ENCODE measurements around the gene PLBD1.

The PLBD1 gene

DNA sequence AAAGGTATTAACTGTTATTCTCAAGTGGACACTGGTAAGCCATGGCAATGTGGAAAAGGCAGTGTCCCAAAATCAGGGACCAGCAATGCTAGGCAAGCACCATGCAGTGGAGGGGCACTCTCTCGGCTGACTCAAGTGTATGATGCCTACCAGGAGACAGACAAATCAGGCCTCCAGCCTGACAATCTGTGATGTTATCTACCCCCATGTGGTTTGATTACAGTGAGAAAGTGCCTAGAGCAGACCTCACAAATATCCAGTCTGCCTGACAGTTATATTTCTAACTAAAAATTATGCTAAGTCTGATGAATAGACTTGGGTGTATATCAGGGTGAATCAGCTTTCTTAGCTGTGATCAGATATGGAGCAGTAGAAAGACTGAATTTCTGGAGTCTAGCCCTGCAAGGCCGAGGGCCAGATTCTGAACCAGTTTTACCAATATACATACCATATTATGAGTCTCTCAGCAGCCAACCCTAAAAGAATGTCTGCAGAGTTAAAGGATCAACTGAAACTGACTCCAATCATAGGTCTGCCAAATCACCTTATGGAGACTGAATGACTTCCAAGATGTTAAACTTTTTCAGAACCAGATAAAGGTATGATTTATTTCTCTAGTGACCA, 3.2 kb downstream of the PLBD1 start:
- no peak for DNase-seq (ENCODE audit: low read depth in 2 of 2)

DNA sequence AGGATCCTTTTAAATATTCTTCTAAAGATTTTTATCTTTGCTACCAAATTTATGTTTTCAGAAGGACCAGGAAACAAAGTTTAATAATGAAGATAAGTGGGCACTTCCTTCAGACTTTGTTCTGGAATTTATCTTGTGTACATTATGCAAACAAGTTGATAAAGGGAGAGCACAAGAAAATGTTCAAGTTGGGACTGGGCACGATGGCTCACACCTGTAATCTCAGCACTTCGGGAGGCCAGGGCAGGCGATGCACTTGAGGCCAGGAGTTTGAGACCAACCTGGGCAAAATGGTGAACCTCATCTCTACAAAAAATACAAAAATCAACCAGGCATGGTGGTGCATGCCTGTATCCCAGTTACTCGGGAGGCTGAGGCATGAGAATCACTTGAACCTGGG, 4.6 kb downstream of the PLBD1 start:
- no peak for DNase-seq (ENCODE audit: low read depth in 2 of 2)

GRCh38 chr12:14562279-14562678, 5.4 kb downstream of the PLBD1 start:
- no peak for DNase-seq (ENCODE audit: low read depth in 2 of 2)

DNA sequence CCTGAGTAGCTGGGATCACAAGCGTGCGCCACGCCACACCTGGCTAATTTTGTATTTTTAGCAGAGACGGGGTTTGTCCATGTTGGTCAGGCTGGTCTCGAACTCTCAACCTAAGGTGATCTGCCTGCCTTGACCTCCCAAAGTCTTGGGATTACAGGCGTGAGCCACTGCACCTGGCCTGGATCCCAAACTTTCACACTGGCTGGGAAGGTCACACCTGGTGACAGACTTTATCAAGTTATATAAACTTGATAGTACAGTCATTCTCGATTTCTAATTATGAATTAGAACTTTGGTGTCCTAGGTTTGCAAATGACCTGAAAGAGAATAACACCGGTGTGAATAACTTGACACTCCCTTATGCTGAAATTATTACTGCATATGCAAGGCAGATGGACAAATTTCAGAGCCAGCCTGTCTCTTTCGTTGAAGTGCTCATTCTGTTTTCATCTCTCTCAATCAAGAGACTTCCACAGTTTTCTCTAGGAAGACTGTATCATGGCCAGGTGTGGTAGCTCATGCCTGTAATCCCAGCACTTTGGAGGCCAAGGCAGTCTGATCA, 5.9 kb downstream of the PLBD1 start:
- DNase-seq (ENCODE audit: low read depth in 2 of 2) = no peak

GRCh38 chr12:14560904-14561574, 6.6 kb downstream of the PLBD1 start:
- DNase-seq (ENCODE audit: low read depth in 2 of 2) = no peak

DNA sequence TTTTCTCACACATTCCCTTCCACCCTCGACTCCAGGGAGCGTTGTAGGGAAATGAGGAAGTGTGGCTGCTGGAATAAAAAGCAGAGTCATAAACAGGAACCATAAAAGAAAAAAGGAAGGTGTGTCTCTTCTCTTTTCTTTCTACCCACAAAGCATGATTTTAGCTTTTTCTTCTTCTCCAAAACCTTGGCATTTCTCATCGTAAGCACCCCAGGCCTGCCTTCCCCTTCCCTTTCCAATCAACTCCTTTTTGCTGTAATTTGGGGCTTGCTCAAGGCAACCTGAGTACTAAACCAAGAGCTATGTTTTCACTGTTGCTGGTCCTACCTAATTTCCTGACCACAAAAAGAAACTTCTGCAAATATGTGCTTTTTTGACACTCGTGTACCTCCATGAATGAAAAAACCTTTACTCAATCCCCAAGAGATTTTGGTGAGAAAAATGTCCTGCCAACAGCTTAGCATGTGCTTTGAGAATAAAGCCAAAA, 9.2 kb downstream of the PLBD1 start:
- DNase-seq (ENCODE audit: low read depth in 2 of 2) = no peak

GRCh38 chr12:14557966-14558365, 9.7 kb downstream of the PLBD1 start:
- DNase-seq (ENCODE audit: low read depth in 2 of 2) = no peak

- DNase-seq (ENCODE audit: low read depth in 2 of 2) = no peak
Measured at GRCh38 chr12:14554281-14555007, 13.2 kb downstream of the PLBD1 start.

DNA sequence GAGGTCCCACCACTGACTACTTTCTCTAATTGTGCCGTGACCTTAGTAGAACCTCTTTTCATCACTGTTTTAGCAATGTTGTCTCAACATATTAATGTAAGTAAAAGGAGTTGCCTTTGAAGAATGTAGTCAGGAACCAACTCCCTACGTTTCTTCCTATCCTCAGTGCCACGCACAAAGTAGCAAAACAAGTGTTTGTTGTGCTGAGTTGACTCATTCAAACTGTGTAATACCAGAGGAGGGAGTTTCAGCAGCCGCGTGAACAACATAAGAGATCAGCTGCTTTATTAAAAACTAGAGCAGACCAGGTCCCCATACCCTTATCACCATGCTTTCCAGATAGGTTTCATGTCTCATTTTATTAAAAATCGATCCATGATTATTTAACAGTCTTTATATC, 19.1 kb downstream of the PLBD1 start:
- DNase-seq (ENCODE audit: low read depth in 2 of 2) = no peak

DNA sequence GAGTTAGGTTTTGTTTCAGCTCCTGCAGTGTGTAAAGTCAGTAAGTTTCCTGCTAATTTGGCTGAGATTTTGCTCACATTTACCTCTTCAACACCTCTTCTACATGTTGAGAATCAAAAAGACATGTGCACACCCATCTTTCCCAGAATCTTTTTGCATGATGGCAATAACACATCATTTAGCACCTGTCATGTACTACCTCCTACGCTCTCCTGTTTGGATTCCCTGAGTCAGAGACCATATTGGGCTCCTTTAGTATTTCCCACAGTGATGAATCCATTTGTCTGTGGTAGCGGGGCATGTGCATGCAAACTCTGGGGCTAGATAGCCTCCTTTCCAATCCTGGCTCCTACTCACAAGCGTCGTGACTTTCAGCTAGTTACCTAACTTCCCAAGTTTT, 20.1 kb downstream of the PLBD1 start:
- no peak for DNase-seq (ENCODE audit: low read depth in 2 of 2)

- no peak for DNase-seq (ENCODE audit: low read depth in 2 of 2)
Measured at GRCh38 chr12:14545144-14546124, 22.2 kb downstream of the PLBD1 start.

DNA sequence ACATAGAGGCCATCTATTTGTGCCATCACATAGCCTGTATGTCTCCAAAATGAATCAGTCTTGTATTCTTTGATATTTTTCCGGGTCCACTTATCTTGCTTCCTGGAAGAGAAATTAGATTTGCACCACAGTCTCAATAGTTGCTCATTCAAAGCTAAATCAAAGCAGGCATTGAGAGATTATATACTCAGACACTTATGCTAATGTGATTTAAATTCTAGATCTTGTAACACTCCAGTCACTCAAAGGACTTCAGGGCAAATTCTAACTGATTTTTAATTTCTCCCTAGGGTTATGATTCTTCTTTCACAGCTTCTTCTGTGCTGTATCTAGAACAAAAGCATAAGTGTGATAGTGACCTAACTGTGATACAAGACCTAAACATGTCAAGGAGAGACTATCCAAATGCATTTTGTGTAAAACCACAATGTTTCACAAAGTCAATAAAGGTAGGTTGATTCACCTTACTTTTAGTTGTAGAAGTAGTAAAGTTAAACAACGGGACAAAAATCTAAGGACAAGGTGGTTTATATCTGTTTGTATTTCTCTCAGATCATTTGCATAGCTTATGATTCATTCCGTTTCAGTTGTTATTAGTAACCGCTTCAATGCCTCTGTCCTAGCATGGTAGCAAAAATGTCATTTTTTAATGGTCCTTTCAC, 26.8 kb downstream of the PLBD1 start:
- DNase-seq (ENCODE audit: low read depth in 2 of 2) = no peak

DNA sequence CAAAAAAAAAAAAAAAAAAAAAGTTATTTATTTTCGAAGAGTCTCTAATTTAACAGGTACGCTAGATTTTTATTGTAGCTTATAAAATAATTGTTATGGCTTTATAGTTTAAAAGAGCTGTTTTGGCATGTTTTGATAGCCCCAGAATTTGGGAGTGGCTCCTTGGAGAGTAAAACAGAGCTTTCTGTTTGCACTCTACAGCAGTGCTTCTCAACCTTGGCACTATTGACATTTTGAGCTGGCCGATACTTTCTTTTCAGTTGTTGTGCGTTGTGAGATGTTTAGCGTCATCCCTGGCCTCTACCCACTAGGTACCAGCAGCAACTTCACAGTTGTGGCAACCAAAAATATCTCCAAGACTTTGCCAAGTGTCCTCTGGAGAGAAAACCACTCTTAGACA, 30.6 kb downstream of the PLBD1 start:
- DNase-seq (ENCODE audit: low read depth in 2 of 2) = no peak

GRCh38 chr12:14532152-14532551, 35.5 kb downstream of the PLBD1 start:
- no peak for DNase-seq (ENCODE audit: low read depth in 2 of 2)

DNA sequence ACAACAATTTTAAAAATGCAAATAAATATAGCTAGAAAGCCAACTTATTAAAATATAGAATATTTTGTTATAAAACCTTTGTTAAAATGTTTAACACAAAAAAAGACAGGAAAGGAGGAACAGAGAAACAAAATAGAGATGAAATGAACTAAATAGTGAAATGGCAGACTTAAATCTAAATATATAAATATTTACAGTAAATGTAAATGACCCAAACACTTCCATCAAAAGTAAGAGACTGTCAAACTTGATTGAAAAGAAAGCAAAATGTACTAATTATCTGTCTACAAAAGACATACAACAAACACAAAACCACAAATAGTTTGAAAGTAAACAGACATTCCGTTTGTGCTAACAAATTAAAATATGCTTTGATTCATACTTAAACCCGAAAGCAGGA, 41.7 kb downstream of the PLBD1 start:
- DNase-seq (ENCODE audit: low read depth in 2 of 2) = no peak

DNA sequence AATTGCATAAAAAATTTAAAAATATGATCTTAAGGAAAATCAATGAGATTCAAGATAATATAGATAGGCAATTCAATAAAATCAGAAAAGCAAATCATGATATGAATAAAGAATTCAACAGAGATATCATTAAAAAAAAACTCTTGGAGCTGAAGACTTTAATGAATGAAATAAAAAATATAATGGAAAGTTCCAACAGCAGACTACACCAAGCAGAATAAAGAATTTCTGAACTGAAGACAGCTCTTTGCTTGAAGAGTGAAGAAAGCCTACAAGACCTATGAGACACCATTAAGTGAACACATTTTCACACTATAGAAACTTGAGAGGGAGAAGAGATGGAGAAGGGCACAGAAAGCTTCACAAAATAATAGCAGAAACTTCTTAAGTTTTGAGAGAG, 45.9 kb downstream of the PLBD1 start:
- DNase-seq (ENCODE audit: low read depth in 2 of 2) = no peak

DNA sequence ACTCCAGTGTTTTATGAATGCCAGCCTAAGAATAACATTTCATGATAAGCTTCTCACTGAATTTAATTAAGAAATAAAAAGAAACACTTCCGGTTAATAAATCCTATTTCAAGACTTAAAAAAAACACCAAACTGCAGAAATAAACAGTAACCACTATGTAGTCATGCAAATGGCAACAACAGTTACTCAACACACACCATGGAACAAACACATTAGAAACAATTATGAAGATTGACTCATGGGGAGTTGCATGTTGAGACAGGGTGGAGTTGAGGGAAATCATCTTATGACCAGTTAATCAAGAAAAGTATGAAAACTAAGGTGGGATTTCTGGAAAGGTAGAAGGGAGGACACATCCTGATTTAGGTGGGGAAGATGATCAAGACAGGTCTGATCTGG, 52.7 kb downstream of the PLBD1 start:
- no peak for DNase-seq (ENCODE audit: low read depth in 2 of 2)

GRCh38 chr12:14514154-14514842, 53.4 kb downstream of the PLBD1 start:
- no peak for DNase-seq (ENCODE audit: low read depth in 2 of 2)

GRCh38 chr12:14510574-14510973, 57.1 kb downstream of the PLBD1 start:
- DNase-seq (ENCODE audit: low read depth in 2 of 2) = no peak
